Sigmoid colon (tissue), 7 donors: Measurements from ENCODE around the gene MAS1. TPM values are rescaled to one million over a fixed set of nuclear protein-coding genes. Genes with fewer than 3 reads are reported as not detected.
"Not testable (repeated sequence)": the region's sequence is repeated elsewhere in the genome, so short reads cannot be mapped to it uniquely, and the experiment has no call there.

Experiments used
- DNase-seq: peaks from one replicate; pipeline ENCODE4 v3.0.0-alpha.2; 2019
- H3K27ac ChIP-seq, 4 donors: fragments of 200-600 bp; sonication (generic); one replicate each; pipeline ENCODE4 v1.5.1; 2016 to 2019; ENCODE audit warnings: mild to moderate bottlenecking in 1 of 4
- H3K27me3 ChIP-seq, 3 donors: fragments of 200-600 bp; sonication (generic); one replicate each; pipeline ENCODE4 v1.5.1; 2019; ENCODE audit warnings: mild to moderate bottlenecking in 1 of 3
- H3K36me3 ChIP-seq, 4 donors: fragments of 200-600 bp; sonication (generic); one replicate each; pipeline ENCODE4 v1.5.1; 2016 to 2019
- H3K4me1 ChIP-seq, 4 donors: fragments of 200-600 bp; sonication (generic); one replicate each; pipeline ENCODE4 v1.5.1; 2017 to 2019
- H3K4me3 ChIP-seq, 4 donors: fragments of 200-600 bp; sonication (generic); one replicate each; pipeline ENCODE4 v1.5.1; 2017 to 2019; ENCODE audit warnings: mild to moderate bottlenecking in 2 of 4, moderate library complexity in 1 of 4
- H3K9me3 ChIP-seq, 4 donors: fragments of 200-600 bp in 3 of 4; sonication (generic) in 3 of 4; one replicate each; pipeline versions ENCODE4 v1.5.1 to v1.6.1; 2013 to 2019
- CTCF ChIP-seq, 4 experiments: fragments of 450-650 bp in 3 of 4; fragments of 200-600 bp in 1 of 4; IDR thresholded peaks; one replicate each; pipeline ENCODE4 v1.5.1; 2016 to 2019; ENCODE audit warnings: antibody characterized with exemption in 4 of 4, mild to moderate bottlenecking in 3 of 4, moderate library complexity in 2 of 4
- EP300 ChIP-seq, 4 donors: sonication (generic); formaldehyde crosslinking; IDR thresholded peaks; one replicate each; pipeline ENCODE4 v1.6.1; 2017; ENCODE audit warnings: antibody characterized with exemption in 4 of 4
- POLR2A ChIP-seq, 2 donors: fragments of 450-650 bp; IDR thresholded peaks; one replicate each; pipeline ENCODE4 v1.6.1; 2016; ENCODE audit warnings: antibody characterized with exemption in 2 of 2, mild to moderate bottlenecking in 2 of 2, moderate library complexity in 2 of 2
- POLR2AphosphoS5 ChIP-seq, 4 donors: sonication (generic); formaldehyde crosslinking; IDR thresholded peaks; one replicate each; pipeline ENCODE4 v1.6.1; 2017; ENCODE audit warnings: antibody characterized with exemption in 4 of 4
- WGBS, 2 donors: extraction: QIAGEN DNeasy Blood & Tissue Kit; methylation state at CpG; one replicate each; pipeline ENCODE4 v1.1.7; 2013; 5-methylcytosine and 5-hydroxymethylcytosine counted together
- intact Hi-C: fragments of 100-400 bp; cut with DNase I; formaldehyde crosslinking; loops from one replicate; pipeline ENCODE4 v1.15.1; 2023
- polyA plus RNA-seq, 3 donors: library from polyadenylated mRNA; stranded (reverse); fragments of 200-250 nt; gene quantifications; one replicate each; pipeline ENCODE4 v1.2.3, GENCODE V29; 2013
- total RNA-seq, 4 donors: library from RNA; depleted of rRNA; stranded (reverse); fragments of >200 nt; gene quantifications; one replicate each; pipeline ENCODE4 v1.1.0, GENCODE V29; 2016
- donor health status: healthy with polysubstance abuse.
- donor health status: Bipolar disorder and iron deficiency.
- donor health status: healthy.

Gene MAS1
- total RNA-seq (not detected), polyA plus RNA-seq (under 1 TPM in 1 of 3 donors, not detected in 2; under 0.01 TPM)

GRCh38 chr6:159890792-159891191 lies at the start of gene MAS1:
MAS1 (plus strand) TSS chr6:159890988; CDS start chr6:159906956, 15,968 bp downstream.
- 80 to 90% methylated on average over 7 of the region's 7 CpGs for WGBS, 2 donors
- DNase-seq, result no peak
- Histone ChIP-seq H3K9me3 (no peaks in the 10 kb centered on the region), H3K27ac (no peak within 1 kb of the TSS), H3K4me1 (no peaks in the 10 kb centered on the region), H3K4me3 (no peak within 1 kb of the TSS), H3K27me3 (peaks cover 0 to 31% (median 8%) of the 10 kb centered on the region in 3 donors), H3K36me3 (no peaks in the 10 kb centered on the region)
- TF ChIP-seq EP300 (IDR thresholded peaks at IDR 0.05) (no peak), CTCF (IDR thresholded peaks at IDR 0.05) (no peak), POLR2A (IDR thresholded peaks at IDR 0.05) (no peak), POLR2AphosphoS5 (IDR thresholded peaks at IDR 0.05) (no peak)
- intact Hi-C loops, result no loop called here

- Histone ChIP-seq H3K27me3 (no peaks in the 10 kb centered on the region), H3K36me3 (no peaks in the 10 kb centered on the region), H3K9me3 (no peaks in the 10 kb centered on the region), H3K4me1 (no peaks in the 10 kb centered on the region), H3K27ac (no peak overlapping the region), H3K4me3 (no peak overlapping the region)
- WGBS, 2 donors, result 72 to 78% methylated on average over 4 of the region's 4 CpGs
- DNase-seq, result no peak
- intact Hi-C loops, result no loop called here
- TF ChIP-seq CTCF (IDR thresholded peaks at IDR 0.05), result no peak
Measured at GRCh38 chr6:159842035-159842434, 48.8 kb upstream of the MAS1 start.

GRCh38 chr6:159844737-159845645 lies 45.8 kb upstream of the MAS1 start:
- intact Hi-C loops, result no loop called here
- no peak for DNase-seq
- Histone ChIP-seq H3K4me3 (no peak overlapping the region), H3K9me3 (no peaks in the 10 kb centered on the region), H3K4me1 (no peaks in the 10 kb centered on the region), H3K27ac (no peak overlapping the region), H3K27me3 (no peaks in the 10 kb centered on the region), H3K36me3 (no peaks in the 10 kb centered on the region)
- TF ChIP-seq EP300 (IDR thresholded peaks at IDR 0.05) (no peak), POLR2AphosphoS5 (IDR thresholded peaks at IDR 0.05) (no peak), POLR2A (IDR thresholded peaks at IDR 0.05) (no peak)
- WGBS, 2 donors, result 79 to 80% methylated on average over 13 of the region's 13 CpGs

- intact Hi-C loops, result not testable (repeated sequence)
Measured at GRCh38 chr6:159848552-159848951, 42.2 kb upstream of the MAS1 start.

GRCh38 chr6:159849851-159850250 lies 40.9 kb upstream of the MAS1 start:
- intact Hi-C loops, H3K4me1 ChIP-seq, H3K4me3 ChIP-seq, DNase-seq, H3K36me3 ChIP-seq, H3K9me3 ChIP-seq, H3K27ac ChIP-seq, H3K27me3 ChIP-seq: not testable (repeated sequence)
- WGBS, 2 donors, result 92 to 100% methylated on average over 1 of the region's 1 CpG

More at GRCh38 chr6:159848552-159848951, 42.2 kb upstream of the MAS1 start:
- H3K9me3 ChIP-seq, H3K4me3 ChIP-seq, DNase-seq, H3K36me3 ChIP-seq, H3K27ac ChIP-seq, H3K4me1 ChIP-seq, H3K27me3 ChIP-seq: not testable (repeated sequence)
- WGBS, 2 donors, result 92 to 94% methylated on average over 5 of the region's 5 CpGs

GRCh38 chr6:159852877-159853276 lies 37.9 kb upstream of the MAS1 start:
- intact Hi-C loops, result no loop called here
- no peak overlapping the region for H3K27ac ChIP-seq
- no peaks in the 10 kb centered on the region for H3K27me3 ChIP-seq
- no peak for DNase-seq
- TF ChIP-seq POLR2AphosphoS5 (IDR thresholded peaks at IDR 0.05) (no peak), EP300 (IDR thresholded peaks at IDR 0.05) (no peak), CTCF (IDR thresholded peaks at IDR 0.05) (no peak), POLR2A (IDR thresholded peaks at IDR 0.05) (no peak)
- H3K4me1 ChIP-seq, result no peaks in the 10 kb centered on the region
- no peaks in the 10 kb centered on the region for H3K36me3 ChIP-seq
- H3K4me3 ChIP-seq, result no peak overlapping the region
- peaks cover 0 to under 1% (median 0%) of the 10 kb centered on the region in 4 donors for H3K9me3 ChIP-seq
- 9 to 40% methylated on average over 6 of the region's 6 CpGs for WGBS, 2 donors
